C4-2B (cell line): ENCODE results near the gene C6orf163.

Source experiments
- H3K27ac ChIP-seq: fragments of 450-650 bp; 2 replicates; pipeline ENCODE4 v1.5.1; 2017
- CTCF ChIP-seq: fragments of 450-650 bp; conservative IDR thresholded peaks from 2 replicates; pipeline ENCODE4 v1.5.1; 2017; ENCODE audit warnings: mild to moderate bottlenecking
- ZFX ChIP-seq: fragments of 450-650 bp; IDR thresholded peaks from 2 replicates; pipeline ENCODE4 v1.6.1; 2017

The C6orf163 gene

GRCh38 chr6:87395431-87395830, 50.8 kb downstream of the C6orf163 start:
- TF ChIP-seq CTCF: no peak
- H3K27ac ChIP-seq: no peak overlapping the region

- no peak overlapping the region for H3K27ac ChIP-seq
- no peak for TF ChIP-seq CTCF
- TF ChIP-seq ZFX: no peak
Measured at GRCh38 chr6:87396595-87397392, 52.2 kb downstream of the C6orf163 start.

GRCh38 chr6:87397656-87398055, 53.0 kb downstream of the C6orf163 start:
- TF ChIP-seq ZFX (no peak), CTCF (no peak)
- H3K27ac ChIP-seq: no peak overlapping the region

GRCh38 chr6:87401832-87402231, 57.2 kb downstream of the C6orf163 start:
- TF ChIP-seq CTCF (no peak), ZFX (no peak)
- H3K27ac ChIP-seq: no peak overlapping the region

- no peak overlapping the region for H3K27ac ChIP-seq
- TF ChIP-seq CTCF (no peak), ZFX (no peak)
Measured at GRCh38 chr6:87407561-87407900, 62.9 kb downstream of the C6orf163 start.

- peak within 1 kb of the TSS; percentile 31; the same call in 1 of the 2 replicates for H3K27ac ChIP-seq
- no peak for TF ChIP-seq CTCF
- no peak for TF ChIP-seq ZFX
Measured at GRCh38 chr6:87407901-87408720, 63.5 kb downstream of the C6orf163 start, which contains the start of gene CFAP206. TSS of gene CFAP206 (plus strand) at chr6:87407972. CDS start at chr6:87409840, 1,868 bp downstream.

GRCh38 chr6:87408721-87409155, 64.1 kb downstream of the C6orf163 start:
- TF ChIP-seq ZFX (no peak), CTCF (no peak)
- peak overlapping the region; percentile 31; the same call in 1 of the 2 replicates for H3K27ac ChIP-seq
